CD4-positive, alpha-beta T cell (primary cell): ENCODE results near the gene SBK1. TPM values are rescaled to one million over a fixed set of nuclear protein-coding genes. Genes with fewer than 3 reads are reported as not detected.
A peak's percentile ranks its signal among the peaks of the same experiment; 100 is the strongest.

Source experiments
- ATAC-seq: fragments of 200-7000 bp; cut with Tn5 transposase; one replicate; pipeline ENCODE4 v1.10.0; 2022; ENCODE audit warnings: mild to moderate bottlenecking; ENCODE audit not compliant: poor library complexity
- CTCF ChIA-PET: fragments of 350-600 bp; sonication (Branson Sonifier 250); formaldehyde crosslinking; loops from one replicate; lab custom pipeline; 2021; ENCODE audit warnings: antibody characterized with exemption, inconsistent platforms; lab: Charles Lee
- POLR2A ChIA-PET: fragments of 350-600 bp; sonication (Branson Sonifier 250); formaldehyde crosslinking; loops from one replicate; lab custom pipeline; 2021; ENCODE audit warnings: antibody characterized with exemption, inconsistent platforms; lab: Charles Lee
- DNase-seq, 14 experiments: peaks; one replicate each; pipeline ENCODE4 v3.0.0-alpha.2; 2013 to 2020; ENCODE audit warnings: mixed read lengths in 2 of 14
- H3K27ac ChIP-seq, 2 donors: one replicate each; pipeline versions ENCODE4 v1.5.1 to v1.7.0; 2013; ENCODE audit warnings: low read length in 2 of 2, low read depth in 1 of 2, mild to moderate bottlenecking in 1 of 2
- H3K27me3 ChIP-seq, 2 experiments: 1 replicate in 1 of 2; 2 replicates in 1 of 2; pipeline versions ENCODE4 v1.6.1 to v1.7.0; 2013; ENCODE audit warnings: low read length in 2 of 2, control low read depth in 1 of 2, mild to moderate bottlenecking in 1 of 2, moderate library complexity in 1 of 2; ENCODE audit not compliant: insufficient read depth in 2 of 2, control insufficient read depth in 1 of 2
- H3K36me3 ChIP-seq: one replicate; pipeline ENCODE4 v1.6.1; 2013; ENCODE audit warnings: low read length, control low read depth; ENCODE audit not compliant: insufficient read depth
- H3K4me1 ChIP-seq: one replicate; pipeline ENCODE4 v1.6.1; 2013; ENCODE audit warnings: low read length, control low read depth; ENCODE audit not compliant: insufficient read depth
- H3K4me3 ChIP-seq: one replicate; pipeline ENCODE4 v1.5.1; 2013; ENCODE audit warnings: mild to moderate bottlenecking, low read length, moderate library complexity
- H3K9me3 ChIP-seq, 2 experiments: 1 replicate in 1 of 2; 2 replicates in 1 of 2; pipeline versions ENCODE4 v1.6.1 to v1.7.0; 2013; ENCODE audit warnings: low read length in 2 of 2, mild to moderate bottlenecking in 2 of 2, control low read depth in 1 of 2, moderate library complexity in 1 of 2; ENCODE audit not compliant: control insufficient read depth in 1 of 2, insufficient read depth in 1 of 2
- H3K27ac Mint-ChIP-seq: one replicate; pipeline ENCODE4 v1.8.0; 2020; ENCODE audit warnings: mixed read lengths
- H3K27me3 Mint-ChIP-seq: one replicate; pipeline ENCODE4 v1.8.0; 2021; ENCODE audit warnings: mixed read lengths
- H3K36me3 Mint-ChIP-seq: one replicate; pipeline ENCODE4 v1.8.0; 2021; ENCODE audit warnings: low read depth, mixed read lengths
- H3K4me1 Mint-ChIP-seq: one replicate; pipeline ENCODE4 v1.8.0; 2021; ENCODE audit warnings: low read depth, mixed read lengths
- H3K4me3 Mint-ChIP-seq: one replicate; pipeline ENCODE4 v1.8.0; 2020; ENCODE audit warnings: mild to moderate bottlenecking, mixed read lengths
- H3K9me3 Mint-ChIP-seq: one replicate; pipeline ENCODE4 v1.8.0; 2020; ENCODE audit warnings: mixed read lengths
- intact Hi-C, 2 experiments: fragments of 100-400 bp; cut with DNase I in 1 of 2; cut with micrococcal nuclease in 1 of 2; formaldehyde crosslinking; loops; one replicate each; pipeline versions ENCODE4 v1.15.1 to v1.9.0; 2023 to 2025; cut with DNase I, micrococcal nuclease
- total RNA-seq, 174 experiments: library from RNA in 2 of 174; stranded (reverse) in 2 of 174; gene quantifications; one replicate each; pipeline ENCODE4 v1.2.3 and lab custom pipeline; 2021 to 2026
- TF ChIP-seq, protein P1 (sequence below): fragments of 200-600 bp; IDR thresholded peaks from one replicate; pipeline ENCODE4 v1.8.0; 2022; ENCODE audit warnings: antibody characterized with exemption, mild to moderate bottlenecking

SBK1 gene
- total RNA-seq, 2 experiments from 2014 or later, result 13.0 to 13.5 TPM

- intact Hi-C loops, result loop anchor here in 1 of 2 experiments (2.0 kb wide), 1 partner anchor 15 kb away; the partner anchor contains the start of gene SBK1
- ATAC-seq (no peak), DNase-seq (no peak)
- H3K9me3 Mint-ChIP-seq, result no peaks in the 10 kb centered on the region
- no peak overlapping the region for H3K4me3 ChIP-seq
- H3K27me3 Mint-ChIP-seq, result no peaks in the 10 kb centered on the region
- H3K4me3 Mint-ChIP-seq, result no peak overlapping the region
- peaks cover 75% of the 10 kb centered on the region for H3K4me1 Mint-ChIP-seq
- H3K36me3 Mint-ChIP-seq, result peaks cover 41% of the 10 kb centered on the region
- peaks cover 46% of the 10 kb centered on the region for H3K4me1 ChIP-seq
- ChIA-PET POLR2A (interaction anchor here (3.5 to 7.6 kb wide), 3 partner anchors 10 to 30 kb away, joined by 47 to 54 read pairs (median 50); partner anchors contain the start of gene SBK1), CTCF (interaction anchor here (1.1 kb wide), 1 partner anchor 9 kb away, joined by 3 read pairs; no protein-coding TSS in a partner anchor)
- no peak overlapping the region for H3K27ac ChIP-seq
- peak overlapping the region; percentile 96 for H3K27ac Mint-ChIP-seq
- TF ChIP-seq, protein P1, sequence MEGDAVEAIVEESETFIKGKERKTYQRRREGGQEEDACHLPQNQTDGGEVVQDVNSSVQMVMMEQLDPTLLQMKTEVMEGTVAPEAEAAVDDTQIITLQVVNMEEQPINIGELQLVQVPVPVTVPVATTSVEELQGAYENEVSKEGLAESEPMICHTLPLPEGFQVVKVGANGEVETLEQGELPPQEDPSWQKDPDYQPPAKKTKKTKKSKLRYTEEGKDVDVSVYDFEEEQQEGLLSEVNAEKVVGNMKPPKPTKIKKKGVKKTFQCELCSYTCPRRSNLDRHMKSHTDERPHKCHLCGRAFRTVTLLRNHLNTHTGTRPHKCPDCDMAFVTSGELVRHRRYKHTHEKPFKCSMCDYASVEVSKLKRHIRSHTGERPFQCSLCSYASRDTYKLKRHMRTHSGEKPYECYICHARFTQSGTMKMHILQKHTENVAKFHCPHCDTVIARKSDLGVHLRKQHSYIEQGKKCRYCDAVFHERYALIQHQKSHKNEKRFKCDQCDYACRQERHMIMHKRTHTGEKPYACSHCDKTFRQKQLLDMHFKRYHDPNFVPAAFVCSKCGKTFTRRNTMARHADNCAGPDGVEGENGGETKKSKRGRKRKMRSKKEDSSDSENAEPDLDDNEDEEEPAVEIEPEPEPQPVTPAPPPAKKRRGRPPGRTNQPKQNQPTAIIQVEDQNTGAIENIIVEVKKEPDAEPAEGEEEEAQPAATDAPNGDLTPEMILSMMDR, result no peak
- no peaks in the 10 kb centered on the region for H3K36me3 ChIP-seq
- H3K9me3 ChIP-seq, result no peaks in the 10 kb centered on the region
- no peaks in the 10 kb centered on the region for H3K27me3 ChIP-seq
Measured at GRCh38 chr16:28307936-28308335, 15.6 kb downstream of the SBK1 start.

DNA sequence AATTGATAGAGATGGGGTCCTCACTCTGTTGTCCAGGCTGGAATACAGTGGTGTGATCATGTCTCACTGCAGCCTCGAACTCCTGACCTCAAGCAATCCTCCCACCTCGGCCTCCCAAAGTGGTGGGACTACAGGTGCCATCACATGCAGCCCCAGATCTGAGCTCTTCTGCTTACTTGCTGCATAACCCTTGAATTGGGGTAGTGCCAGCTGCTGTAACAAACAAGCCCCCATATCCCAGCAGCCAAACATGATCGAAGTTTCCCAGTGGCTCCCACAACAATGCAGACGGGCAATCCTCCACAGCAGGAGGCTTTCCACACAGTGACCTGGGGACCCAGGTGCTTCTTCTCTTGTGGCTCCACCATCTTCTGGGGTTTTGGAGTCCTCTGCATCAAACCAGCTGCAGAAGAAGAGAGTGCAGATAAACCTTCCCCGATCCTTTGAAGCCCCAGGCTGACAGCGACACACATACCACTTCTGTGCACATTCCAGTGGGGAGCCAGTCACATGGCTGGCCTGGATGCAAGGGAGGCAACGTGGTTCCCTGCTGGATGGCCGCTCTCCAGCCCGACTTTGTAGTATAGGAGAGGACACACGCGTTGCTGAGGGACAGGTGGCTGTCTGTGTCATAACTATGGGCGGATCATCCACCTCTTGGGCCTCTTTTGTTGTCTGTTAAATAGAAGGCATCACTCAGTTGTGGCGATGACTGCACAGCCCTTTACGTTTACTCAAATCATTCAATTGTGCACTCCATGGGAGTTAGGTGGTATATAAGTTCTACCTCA lies 16.7 kb downstream of the SBK1 start:
- H3K36me3 ChIP-seq, result no peaks in the 10 kb centered on the region
- no peak overlapping the region for H3K4me3 ChIP-seq
- peak overlapping the region; percentile 67 for H3K4me3 Mint-ChIP-seq
- TF ChIP-seq, protein P1, result no peak
- H3K27ac Mint-ChIP-seq, result peak overlapping the region; percentile 96
- H3K36me3 Mint-ChIP-seq, result peaks cover 35% of the 10 kb centered on the region
- DNase-seq, result peak in 2 of 14 experiments; percentile 20 to 29
- H3K4me1 Mint-ChIP-seq, result peaks cover 69% of the 10 kb centered on the region
- CTCF ChIA-PET, result interaction anchor here (1.1 kb wide), 1 partner anchor 8 kb away, joined by 3 read pairs; no protein-coding TSS in a partner anchor
- H3K4me1 ChIP-seq, result peaks cover 52% of the 10 kb centered on the region
- H3K9me3 ChIP-seq, result no peaks in the 10 kb centered on the region
- no peaks in the 10 kb centered on the region for H3K9me3 Mint-ChIP-seq
- intact Hi-C loops, result loop anchor here in 1 of 2 experiments (2.0 kb wide), 1 partner anchor 16 kb away; the partner anchor contains the start of gene SBK1
- POLR2A ChIA-PET, result interaction anchor here (0.7 to 7.6 kb wide), 10 partner anchors 11 to 315 kb away, joined by 3 to 54 read pairs (median 5); partner anchors contain the start of genes CLN3, SBK1 and XPO6
- H3K27ac ChIP-seq, result peak overlapping the region; percentile 86 to 89
- H3K27me3 Mint-ChIP-seq, result no peaks in the 10 kb centered on the region
- peak; percentile 11 for ATAC-seq
- no peaks in the 10 kb centered on the region for H3K27me3 ChIP-seq

DNA sequence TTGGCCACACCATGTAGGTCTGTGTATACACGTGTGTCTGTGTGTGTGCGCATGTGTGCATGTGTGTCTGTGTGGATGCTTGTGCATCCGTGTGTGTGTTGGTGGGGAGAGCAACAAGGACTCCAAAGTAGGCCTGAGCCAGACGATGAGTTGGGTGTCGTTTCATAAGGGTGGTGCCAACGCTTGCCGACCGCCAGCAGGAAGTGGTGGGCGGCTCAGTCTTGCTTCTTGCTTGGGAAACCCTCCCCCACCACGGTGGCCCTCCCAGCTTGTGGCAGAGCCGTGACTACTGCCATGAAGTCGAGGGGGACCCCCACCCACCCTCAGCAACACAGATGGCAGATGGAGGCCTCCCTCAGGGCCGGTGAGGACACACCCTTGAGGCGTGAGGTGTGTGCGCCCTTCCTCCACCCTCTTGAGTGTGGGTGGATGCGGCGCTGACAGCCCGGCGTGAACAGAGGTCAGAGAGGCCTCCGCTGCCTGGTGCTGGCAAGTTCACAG lies 17.5 kb downstream of the SBK1 start:
- Mint-ChIP-seq H3K4me1 (peaks cover 69% of the 10 kb centered on the region), H3K27ac (peak overlapping the region; percentile 96), H3K9me3 (no peaks in the 10 kb centered on the region), H3K36me3 (peaks cover 30% of the 10 kb centered on the region), H3K4me3 (peak overlapping the region; percentile 75), H3K27me3 (no peaks in the 10 kb centered on the region)
- H3K9me3 ChIP-seq, result no peaks in the 10 kb centered on the region
- H3K27me3 ChIP-seq, result no peaks in the 10 kb centered on the region
- ChIA-PET CTCF (interaction anchor here (1.9 kb wide), 1 partner anchor 31 kb away, joined by 7 read pairs; no protein-coding TSS in a partner anchor), POLR2A (interaction anchor here (0.6 to 7.6 kb wide), 12 partner anchors 12 to 314 kb away, joined by 3 to 54 read pairs (median 4); partner anchors contain the start of genes CLN3, SBK1 and XPO6)
- H3K36me3 ChIP-seq, result no peaks in the 10 kb centered on the region
- intact Hi-C loops, result loop anchor here (2.0 to 10.0 kb wide), 5 partner anchors 17 to 672 kb away; partner anchors contain the start of genes SBK1 (in 2 of the 2) and SGF29 (in 1 of the 2)
- H3K27ac ChIP-seq, result peak overlapping the region; percentile 86 to 89
- TF ChIP-seq, protein P1, result no peak
- peak overlapping the region; percentile 32 for H3K4me3 ChIP-seq
- DNase-seq (peak; percentile 65 to 97 (median 85)), ATAC-seq (peak; percentile 92)
- peaks cover 59% of the 10 kb centered on the region for H3K4me1 ChIP-seq
